AG04449 (cell line): ENCODE measurements around the gene PSKH1.
"Not testable (repeated sequence)": the region's sequence is repeated elsewhere in the genome, so short reads cannot be mapped to it uniquely, and the experiment has no call there.

Experiments
- CTCF ChIA-PET: fragments of 350-600 bp; formaldehyde crosslinking; extraction: SDS; loops from one replicate; lab custom pipeline; 2021; ENCODE audit warnings: antibody characterized with exemption; lab: Yijun Ruan, JAX
- POLR2A ChIA-PET: fragments of 400-600, 350-600 bp; formaldehyde crosslinking; extraction: SDS; loops from one replicate; lab custom pipeline; 2020; ENCODE audit warnings: antibody characterized with exemption, inconsistent platforms; lab: Yijun Ruan, JAX
- DNase-seq: peaks from one replicate; pipeline ENCODE4 v3.0.0-alpha.2; 2010; ENCODE audit warnings: low read depth, low spot score
- H3K4me3 ChIP-seq: 2 replicates; pipeline ENCODE4 v1.5.1; 2011; ENCODE audit warnings: low read depth, mild to moderate bottlenecking, control low read depth, low read length
- TF ChIP-seq, protein P1 (sequence below): IDR thresholded peaks from one replicate; pipeline ENCODE4 v1.5.1; 2011; ENCODE audit warnings: mild to moderate bottlenecking, moderate library complexity, low read length, control low read depth, inconsistent platforms; ENCODE audit not compliant: insufficient read depth; ENCODE audit errors: missing control alignments

Gene PSKH1

DNA sequence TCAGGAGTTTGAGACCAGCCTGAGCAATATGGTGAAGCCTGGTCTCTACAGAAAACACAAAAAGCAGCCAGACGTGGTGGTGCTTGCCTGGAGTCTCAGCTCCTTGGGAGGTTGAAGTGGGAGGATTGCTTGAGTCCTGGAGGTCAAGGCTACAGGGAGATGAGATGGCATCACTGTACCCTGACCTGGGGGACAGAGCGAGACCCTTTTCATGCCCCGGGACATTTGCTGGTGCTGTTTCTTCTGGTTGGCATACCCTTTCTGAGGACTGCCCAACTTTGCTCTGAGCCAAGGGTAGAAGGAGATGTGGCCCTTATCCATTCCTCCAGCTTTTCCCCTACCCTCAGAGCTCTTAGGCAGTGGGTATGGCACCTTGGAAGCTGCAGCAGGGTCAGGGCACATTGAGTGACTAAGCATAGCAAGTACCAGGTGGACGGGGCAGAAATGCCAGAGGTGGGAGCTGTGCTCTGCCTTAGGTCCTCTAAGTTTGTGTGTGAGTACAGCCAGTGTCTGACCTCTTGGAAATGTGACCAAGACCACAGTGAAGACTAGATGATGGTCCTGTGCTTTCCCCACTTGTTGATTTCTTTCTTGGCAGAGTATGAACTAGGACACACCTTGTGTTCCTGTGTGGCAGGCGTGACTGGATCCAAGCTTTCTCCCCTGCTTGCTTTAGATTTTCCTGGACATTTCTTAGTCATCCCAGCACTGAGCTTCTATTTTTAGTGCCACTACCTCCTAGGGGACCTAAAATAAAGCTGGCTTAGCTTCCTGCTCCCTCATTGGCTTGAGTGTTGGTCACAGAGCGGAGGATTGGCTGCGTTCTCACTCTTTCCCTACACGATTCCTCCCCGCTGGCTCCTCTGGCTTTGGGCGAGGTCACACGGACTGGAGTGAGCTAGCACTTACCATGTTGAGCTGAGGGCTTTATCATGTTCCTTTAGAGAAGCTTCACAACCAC, 30.2 kb upstream of the PSKH1 start:
- TF ChIP-seq, protein P1, sequence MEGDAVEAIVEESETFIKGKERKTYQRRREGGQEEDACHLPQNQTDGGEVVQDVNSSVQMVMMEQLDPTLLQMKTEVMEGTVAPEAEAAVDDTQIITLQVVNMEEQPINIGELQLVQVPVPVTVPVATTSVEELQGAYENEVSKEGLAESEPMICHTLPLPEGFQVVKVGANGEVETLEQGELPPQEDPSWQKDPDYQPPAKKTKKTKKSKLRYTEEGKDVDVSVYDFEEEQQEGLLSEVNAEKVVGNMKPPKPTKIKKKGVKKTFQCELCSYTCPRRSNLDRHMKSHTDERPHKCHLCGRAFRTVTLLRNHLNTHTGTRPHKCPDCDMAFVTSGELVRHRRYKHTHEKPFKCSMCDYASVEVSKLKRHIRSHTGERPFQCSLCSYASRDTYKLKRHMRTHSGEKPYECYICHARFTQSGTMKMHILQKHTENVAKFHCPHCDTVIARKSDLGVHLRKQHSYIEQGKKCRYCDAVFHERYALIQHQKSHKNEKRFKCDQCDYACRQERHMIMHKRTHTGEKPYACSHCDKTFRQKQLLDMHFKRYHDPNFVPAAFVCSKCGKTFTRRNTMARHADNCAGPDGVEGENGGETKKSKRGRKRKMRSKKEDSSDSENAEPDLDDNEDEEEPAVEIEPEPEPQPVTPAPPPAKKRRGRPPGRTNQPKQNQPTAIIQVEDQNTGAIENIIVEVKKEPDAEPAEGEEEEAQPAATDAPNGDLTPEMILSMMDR = no peak
- no peak overlapping the region for H3K4me3 ChIP-seq
- ChIA-PET CTCF (interaction anchor here (0.6 to 10.0 kb wide), 14 partner anchors 8 to 342 kb away, joined by 3 to 61 read pairs (median 4); partner anchors contain the start of genes EDC4, NRN1L and NUTF2), POLR2A (interaction anchor here (0.6 to 1.9 kb wide), 5 partner anchors 9 to 22 kb away, joined by 3 to 5 read pairs (median 5); partner anchors contain the start of genes EDC4, NRN1L and NUTF2)
- peak; percentile 16 for DNase-seq

- POLR2A ChIA-PET, H3K4me3 ChIP-seq, DNase-seq: not testable (repeated sequence)
- CTCF ChIA-PET = interaction anchor here (1.1 to 10.0 kb wide), 9 partner anchors 9 to 195 kb away, joined by 3 to 61 read pairs (median 12); partner anchors contain the start of genes NRN1L and NUTF2
These were observed 29.0 kb upstream of the PSKH1 start for GRCh38 chr16:67864044-67864443.

GRCh38 chr16:67864594-67864993, 28.5 kb upstream of the PSKH1 start:
- TF ChIP-seq, protein P1 = no peak
- ChIA-PET POLR2A (no interaction called here), CTCF (interaction anchor here (1.3 to 10.0 kb wide), 6 partner anchors 15 to 196 kb away, joined by 3 to 61 read pairs (median 14); partner anchors contain the start of genes NRN1L and NUTF2)
- H3K4me3 ChIP-seq = no peak overlapping the region
- DNase-seq = no peak

- H3K4me3 ChIP-seq = no peak overlapping the region
- TF ChIP-seq, protein P1 = peak; percentile 49
- POLR2A ChIA-PET = no interaction called here
- no peak for DNase-seq
- CTCF ChIA-PET = interaction anchor here (0.6 to 10.0 kb wide), 8 partner anchors 8 to 264 kb away, joined by 3 to 61 read pairs (median 5); partner anchors contain the start of genes NRN1L and NUTF2
These were observed 27.7 kb upstream of the PSKH1 start for GRCh38 chr16:67865318-67865717.

- POLR2A ChIA-PET = no interaction called here
- TF ChIP-seq, protein P1 = no peak
- no peak overlapping the region for H3K4me3 ChIP-seq
- no peak for DNase-seq
- CTCF ChIA-PET = interaction anchor here (1.0 to 10.0 kb wide), 5 partner anchors 15 to 347 kb away, joined by 3 to 61 read pairs (median 9); partner anchors contain the start of gene NRN1L
These were observed 24.8 kb upstream of the PSKH1 start for GRCh38 chr16:67868290-67868689.

DNA sequence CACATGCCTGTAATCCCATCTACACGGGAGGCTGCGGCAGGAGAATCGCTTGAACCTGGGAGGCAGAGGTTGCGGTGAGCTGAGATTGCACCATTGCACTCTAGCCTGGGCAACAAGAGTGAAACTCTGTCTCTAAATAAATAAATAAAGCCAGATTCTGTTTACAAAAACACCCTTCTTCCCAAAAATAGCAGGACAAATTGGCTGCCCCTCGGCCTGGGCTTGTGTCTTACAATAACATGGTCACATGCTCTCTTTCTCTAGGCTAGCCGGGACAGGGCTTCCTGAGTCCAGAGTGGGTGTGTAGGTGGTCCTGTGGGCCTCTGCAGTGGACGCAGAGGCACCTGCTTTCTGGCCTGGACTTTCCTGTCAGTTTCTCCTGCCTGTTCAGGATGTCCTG, 23.4 kb upstream of the PSKH1 start:
- POLR2A ChIA-PET = no interaction called here
- CTCF ChIA-PET = interaction anchor here (0.8 to 10.0 kb wide), 3 partner anchors 14 to 53 kb away, joined by 3 to 61 read pairs (median 7); no protein-coding TSS in a partner anchor

More for the DNA sequence above, 23.4 kb upstream of the PSKH1 start:
- no peak overlapping the region for H3K4me3 ChIP-seq
- DNase-seq = no peak
- TF ChIP-seq, protein P1 = no peak
